Measurements from ENCODE around the gene OR8U1.
"Not testable (repeated sequence)": the region's sequence is repeated elsewhere in the genome, so short reads cannot be mapped to it uniquely, and the experiment has no call there.

The OR8U1 gene

GRCh38 chr11:56375324-56375723 is at the start of gene OR8U1:
Gene OR8U1 (plus strand): TSS chr11:56375624. CDS start chr11:56375624, 0 bp downstream.
- no peak for DNase-seq (ENCODE audit: low read depth)

DNA sequence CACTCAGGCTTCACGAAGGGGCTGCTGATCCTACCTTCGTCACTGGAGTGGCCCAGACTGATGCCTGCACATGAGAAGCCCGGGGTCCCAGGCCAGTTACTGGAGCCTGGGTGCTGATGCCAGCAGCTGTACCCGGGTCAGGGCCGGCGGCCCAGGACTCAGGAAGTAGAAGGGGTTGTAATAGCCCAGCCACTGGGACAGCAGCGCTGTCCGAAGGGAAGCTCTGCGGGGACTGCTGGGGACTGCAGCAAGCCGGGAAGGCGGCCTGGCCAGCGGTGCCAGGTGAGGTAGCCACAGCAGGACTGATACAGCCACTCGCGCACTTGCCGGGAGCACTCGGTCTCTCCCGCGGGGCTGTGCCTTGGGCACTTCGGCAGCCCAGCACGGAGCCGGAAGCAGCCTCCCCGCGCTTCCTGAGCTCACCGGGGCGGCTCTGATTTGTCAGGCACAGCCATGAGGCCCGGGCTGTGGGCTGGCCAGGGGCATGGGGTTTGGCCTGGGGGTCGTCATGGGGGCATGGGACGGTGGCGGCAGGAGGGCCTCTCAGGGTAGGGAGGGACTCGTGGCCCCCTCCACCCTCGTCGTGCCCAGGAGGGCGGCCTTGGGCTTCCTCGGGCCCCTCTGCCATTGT is 43.4 kb upstream of the OR8U1 start:
- no peak for DNase-seq (ENCODE audit: low read depth)

GRCh38 chr11:56333156-56333555 is 42.3 kb upstream of the OR8U1 start:
- no peak for DNase-seq (ENCODE audit: low read depth)

GRCh38 chr11:56340289-56340688 is 35.1 kb upstream of the OR8U1 start:
- no peak for DNase-seq (ENCODE audit: low read depth)

- DNase-seq (ENCODE audit: low read depth): no peak
Observed at GRCh38 chr11:56345739-56346138, 29.7 kb upstream of the OR8U1 start, which contains the start of gene OR8K1. Gene OR8K1 (plus strand): TSS chr11:56346039. CDS start chr11:56346039, 0 bp downstream.

DNA sequence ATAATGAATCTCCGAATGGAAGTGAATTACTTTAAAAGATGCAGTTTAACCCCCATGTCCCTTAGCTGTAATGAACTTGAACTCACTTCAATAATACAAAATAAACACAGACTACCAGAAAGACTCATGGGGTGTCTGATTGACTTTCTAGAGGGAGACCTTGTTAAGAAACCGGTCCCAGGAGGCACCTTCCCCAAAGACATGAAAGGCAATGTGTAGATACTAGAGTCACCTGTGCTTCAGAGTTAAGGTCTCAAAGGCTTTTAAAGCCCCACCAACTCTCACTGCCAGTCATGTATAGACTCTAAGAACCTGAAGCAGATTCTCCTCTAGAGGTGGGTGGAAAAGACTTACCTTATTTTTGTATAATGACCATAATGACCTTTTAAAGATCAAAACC is 21.4 kb upstream of the OR8U1 start, which contains the start of gene OR8J1:
TSS of gene OR8J1 (plus strand) at position 301 of the 400 bp plus-strand sequence. CDS start 5,956 bp downstream, outside the sequence.
- DNase-seq (ENCODE audit: low read depth): no peak

- DNase-seq (ENCODE audit: low read depth): no peak
Observed at GRCh38 chr11:56380120-56380519, 4.7 kb downstream of the OR8U1 start.

DNA sequence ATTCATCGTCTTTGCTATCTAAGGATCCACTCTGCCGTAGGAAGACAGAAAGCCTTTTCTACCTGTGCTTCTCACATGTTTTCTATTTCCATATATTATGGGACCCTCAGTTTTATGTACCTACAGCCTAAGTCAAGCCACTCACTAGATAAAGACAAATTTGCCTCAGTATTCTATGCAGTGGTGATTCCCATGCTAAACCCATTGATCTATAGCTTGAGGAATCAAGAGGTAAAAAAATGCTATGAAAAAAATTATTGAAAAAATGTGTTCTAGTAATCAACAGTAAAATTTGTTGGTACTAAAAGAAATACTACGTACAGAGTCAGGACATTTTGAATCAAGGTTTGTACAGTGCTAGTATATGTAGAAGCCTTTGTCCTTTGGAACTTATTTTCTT is 19.0 kb downstream of the OR8U1 start:
- DNase-seq (ENCODE audit: low read depth): no peak

DNA sequence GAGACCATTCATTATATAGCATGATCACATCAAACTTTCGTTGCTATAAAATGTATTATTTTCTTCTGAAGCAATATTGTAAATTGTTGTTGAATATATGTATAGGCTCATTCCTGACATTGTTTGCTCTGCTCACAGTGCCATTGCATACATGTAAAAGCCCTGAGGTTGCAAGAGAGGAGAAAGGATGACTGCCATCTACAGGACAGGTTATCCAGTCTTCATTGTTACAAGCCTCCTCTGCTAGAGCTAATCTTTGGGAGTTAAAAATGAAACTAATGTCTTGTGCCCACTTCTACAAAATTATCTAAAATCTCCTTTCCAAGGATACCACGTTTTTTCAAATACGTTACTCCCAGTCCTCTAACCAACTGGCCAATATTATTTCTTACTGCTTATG is 20.6 kb downstream of the OR8U1 start:
- no peak for DNase-seq (ENCODE audit: low read depth)

DNA sequence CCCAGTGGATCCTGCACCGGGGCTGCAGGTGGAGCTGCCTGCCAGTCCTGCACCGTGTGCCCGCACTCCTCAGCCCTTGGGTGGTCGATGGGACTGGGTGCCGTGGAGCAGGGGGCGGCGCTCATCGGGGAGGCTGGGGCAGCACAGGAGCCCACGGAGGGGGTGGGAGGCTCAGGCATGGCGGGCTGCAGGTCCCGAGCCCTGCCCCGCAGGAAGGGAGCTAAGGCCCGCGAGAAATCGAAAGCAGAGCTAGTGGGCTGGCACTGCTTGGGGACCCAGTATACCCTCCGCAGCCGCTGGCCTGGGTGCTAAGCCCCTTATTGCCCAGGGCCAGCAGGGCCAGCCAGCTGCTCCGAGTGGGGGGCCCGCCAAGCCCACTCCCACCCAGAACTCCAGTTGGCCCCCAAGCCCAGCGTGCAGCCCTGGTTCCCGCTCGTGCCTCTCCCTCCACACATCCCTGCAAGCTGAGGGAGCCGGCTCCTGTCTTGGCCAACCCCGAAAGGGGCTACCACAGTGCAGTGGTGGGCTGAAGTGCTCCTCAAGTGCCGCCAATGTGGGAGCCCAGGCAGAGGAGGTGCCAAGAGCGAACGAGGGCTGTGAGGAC is 26.5 kb downstream of the OR8U1 start:
- not testable (repeated sequence) for DNase-seq (ENCODE audit: low read depth)

DNA sequence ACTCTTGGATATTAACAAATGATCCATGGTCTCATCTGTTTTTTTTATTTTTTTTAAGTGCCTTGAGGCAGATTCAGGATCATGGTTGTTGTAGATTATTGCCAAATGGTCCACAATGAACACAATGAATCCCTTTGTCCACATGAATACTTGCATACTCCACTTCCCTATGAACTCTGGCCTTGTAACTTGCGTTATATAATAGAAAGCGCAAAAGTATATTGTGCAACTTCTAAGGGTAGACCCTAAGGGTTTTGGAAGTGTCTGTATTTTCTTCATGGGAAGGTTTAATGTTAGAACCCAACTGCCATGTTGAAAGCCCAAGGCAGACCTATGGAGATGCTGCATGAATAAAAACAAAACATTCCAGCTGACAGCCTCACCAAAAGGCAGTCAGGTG is 29.0 kb downstream of the OR8U1 start:
- no peak for DNase-seq (ENCODE audit: low read depth)

GRCh38 chr11:56410801-56411200 is 35.4 kb downstream of the OR8U1 start:
- no peak for DNase-seq (ENCODE audit: low read depth)

- DNase-seq (ENCODE audit: low read depth): no peak
Observed at GRCh38 chr11:56412396-56412795, 37.0 kb downstream of the OR8U1 start, which contains the start of gene OR5AL1. Gene OR5AL1 (plus strand): TSS chr11:56412696.

Data from stromal cell of bone marrow (primary cell).